GM13976 (cell line): ENCODE results near the gene ATXN10.

Experiments used
- DNase-seq: peaks from one replicate; pipeline ENCODE4 v3.0.0; 2012; ENCODE audit warnings: low spot score
- CTCF ChIP-seq: IDR thresholded peaks from 2 replicates; pipeline ENCODE4 v1.5.1; 2012; ENCODE audit warnings: borderline replicate concordance, mild to moderate bottlenecking; ENCODE audit not compliant: insufficient read depth; ENCODE audit errors: extremely low read depth, missing control alignments, control extremely low read depth
- in situ Hi-C: fragments of 300-500 bp; cut with MboI; formaldehyde crosslinking; loops from one replicate; pipeline ENCODE4 v1.12.0; 2022; ENCODE audit warnings: low sequenced_read_pairs, mixed read lengths, inconsistent platforms; ENCODE audit not compliant: unreplicated experiment

Gene ATXN10

GRCh38 chr22:45738206-45738605, 66.6 kb downstream of the ATXN10 start:
- DNase-seq: no peak
- TF ChIP-seq CTCF: no peak

GRCh38 chr22:45740236-45740635, 68.6 kb downstream of the ATXN10 start:
- in situ Hi-C loops: no loop called here

More at GRCh38 chr22:45738206-45738605, 66.6 kb downstream of the ATXN10 start:
- in situ Hi-C loops: no loop called here

DNA sequence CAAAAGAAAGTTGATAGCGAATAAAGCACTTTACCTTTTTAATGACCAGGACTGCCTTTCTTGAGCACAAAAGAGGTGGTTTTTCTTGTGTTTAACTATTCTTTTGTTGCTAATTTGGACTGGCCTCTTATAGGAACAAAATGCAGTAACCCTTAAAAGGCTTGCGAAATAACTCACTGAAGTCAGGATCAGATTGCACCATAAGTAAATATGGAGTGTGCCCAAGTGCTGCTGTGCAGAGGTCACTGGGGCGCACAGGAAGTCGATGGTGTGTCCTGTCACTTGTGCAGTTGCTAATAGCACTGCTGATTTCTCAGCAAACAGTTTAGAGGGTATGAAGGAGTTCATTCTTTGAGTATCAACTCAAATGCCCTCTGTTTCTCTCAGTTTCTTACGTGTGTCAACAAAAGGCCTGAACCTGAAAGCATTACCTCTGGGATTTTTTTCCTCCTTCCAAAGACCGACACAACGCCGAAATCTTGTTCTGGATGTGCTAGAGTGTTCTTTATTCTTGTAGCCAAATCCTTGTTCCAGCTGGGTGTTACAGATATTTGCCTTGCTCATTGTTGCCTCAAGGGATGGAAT, 71.3 kb downstream of the ATXN10 start:
- in situ Hi-C loops: no loop called here
- no peak for DNase-seq
- TF ChIP-seq CTCF: no peak

More at GRCh38 chr22:45740236-45740635, 68.6 kb downstream of the ATXN10 start:
- no peak for DNase-seq
- no peak for TF ChIP-seq CTCF

GRCh38 chr22:45743687-45744086, 72.1 kb downstream of the ATXN10 start:
- TF ChIP-seq CTCF: no peak
- no peak for DNase-seq
- in situ Hi-C loops: no loop called here

GRCh38 chr22:45744442-45744841, 72.8 kb downstream of the ATXN10 start:
- TF ChIP-seq CTCF: no peak
- no peak for DNase-seq
- in situ Hi-C loops: no loop called here

DNA sequence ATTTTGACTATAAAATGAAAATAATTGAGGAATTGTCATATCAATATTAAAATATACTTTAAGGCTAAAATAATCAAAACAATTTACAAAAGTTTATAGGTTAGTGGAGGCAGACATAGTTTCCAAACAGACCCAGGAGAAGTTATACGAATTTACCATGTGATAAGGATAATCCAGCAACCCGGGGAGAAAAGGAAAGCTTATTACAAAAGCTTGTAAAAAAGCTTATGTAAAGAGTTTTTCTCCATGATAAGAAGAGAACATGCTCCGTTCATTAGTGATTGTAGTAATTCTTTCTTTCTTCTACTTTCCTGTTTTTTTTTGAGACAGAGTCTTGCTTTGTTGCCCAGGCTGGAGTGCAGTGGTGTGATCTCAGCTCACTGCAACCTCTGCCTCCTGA, 79.0 kb downstream of the ATXN10 start:
- DNase-seq: no peak
- in situ Hi-C loops: no loop called here
- TF ChIP-seq CTCF: no peak

GRCh38 chr22:45752036-45752435, 80.4 kb downstream of the ATXN10 start:
- in situ Hi-C loops: no loop called here
- no peak for TF ChIP-seq CTCF
- no peak for DNase-seq
